Measurements from ENCODE around the gene SND1. TPM values are rescaled to one million over a fixed set of nuclear protein-coding genes. Genes with fewer than 3 reads are reported as not detected.

Gene SND1
- total RNA-seq, 4 donors from 2014 or later, result 55.5 to 305 (median 80.1) TPM

- no peaks in the 10 kb centered on the region for H3K9me3 ChIP-seq
- peaks cover 0 to 12% (median 0%) of the 10 kb centered on the region in 4 donors for H3K4me1 ChIP-seq
- no peak overlapping the region for H3K27ac ChIP-seq
- no peak overlapping the region for H3K4me3 ChIP-seq
- peaks cover 0 to 6% (median 0%) of the 10 kb centered on the region in 3 donors for H3K36me3 ChIP-seq
- DNase-seq, result no peak
- no peaks in the 10 kb centered on the region for H3K27me3 ChIP-seq
- TF ChIP-seq CTCF (IDR thresholded peaks at IDR 0.05) (no peak), POLR2A (IDR thresholded peaks at IDR 0.05) (no peak)
Observed at GRCh38 chr7:128022631-128023532, 370.9 kb downstream of the SND1 start.

GRCh38 chr7:128024151-128024550, 372.2 kb downstream of the SND1 start:
- TF ChIP-seq POLR2A (IDR thresholded peaks at IDR 0.05) (no peak), CTCF (IDR thresholded peaks at IDR 0.05) (no peak)
- no peak for DNase-seq
- Histone ChIP-seq H3K4me3 (no peak overlapping the region), H3K4me1 (peaks cover 0 to 12% (median 0%) of the 10 kb centered on the region in 4 donors), H3K36me3 (peaks cover 0 to 6% (median 0%) of the 10 kb centered on the region in 3 donors), H3K27ac (no peak overlapping the region), H3K27me3 (no peaks in the 10 kb centered on the region), H3K9me3 (no peaks in the 10 kb centered on the region)

- H3K4me3 ChIP-seq, result no peak overlapping the region
- TF ChIP-seq CTCF (IDR thresholded peaks at IDR 0.05) (no peak), POLR2A (IDR thresholded peaks at IDR 0.05) (no peak)
- no peak overlapping the region for H3K27ac ChIP-seq
- no peaks in the 10 kb centered on the region for H3K27me3 ChIP-seq
- no peaks in the 10 kb centered on the region for H3K9me3 ChIP-seq
- no peak for DNase-seq
- H3K36me3 ChIP-seq, result peaks cover 0 to 3% (median 0%) of the 10 kb centered on the region in 3 donors
- H3K4me1 ChIP-seq, result peaks cover 0 to 14% (median 2%) of the 10 kb centered on the region in 4 donors
Observed at GRCh38 chr7:128025380-128025779, 373.4 kb downstream of the SND1 start.

GRCh38 chr7:128025819-128026218, 373.8 kb downstream of the SND1 start:
- Histone ChIP-seq H3K27me3 (no peaks in the 10 kb centered on the region), H3K36me3 (no peaks in the 10 kb centered on the region), H3K4me1 (peaks cover 0 to 19% (median 6%) of the 10 kb centered on the region in 4 donors), H3K27ac (no peak overlapping the region), H3K4me3 (no peak overlapping the region), H3K9me3 (no peaks in the 10 kb centered on the region)
- TF ChIP-seq POLR2A (IDR thresholded peaks at IDR 0.05) (no peak), CTCF (IDR thresholded peaks at IDR 0.05) (no peak)
- DNase-seq, result no peak

GRCh38 chr7:128026551-128026950, 374.6 kb downstream of the SND1 start:
- Histone ChIP-seq H3K36me3 (no peaks in the 10 kb centered on the region), H3K27ac (no peak overlapping the region), H3K27me3 (no peaks in the 10 kb centered on the region), H3K9me3 (no peaks in the 10 kb centered on the region), H3K4me3 (no peak overlapping the region), H3K4me1 (peaks cover 0 to 22% (median 8%) of the 10 kb centered on the region in 4 donors)
- no peak for DNase-seq
- no peak for TF ChIP-seq CTCF (IDR thresholded peaks at IDR 0.05)
- no peak for TF ChIP-seq POLR2A (IDR thresholded peaks at IDR 0.05)
